Right forelimb (tissue), 1 donor: Measurements from ENCODE around the gene MRPL36.
"Not testable (repeated sequence)": the region's sequence is repeated elsewhere in the genome, so short reads cannot be mapped to it uniquely, and the experiment has no call there.

Experiments
- DNase-seq: peaks from one replicate; pipeline ENCODE4 v3.0.0-alpha.2; 2018

The MRPL36 gene

GRCh38 chr5:1795506-1795905, 4.1 kb downstream of the MRPL36 start:
- no peak for DNase-seq

- no peak for DNase-seq
Observed at GRCh38 chr5:1794901-1795290, 4.7 kb downstream of the MRPL36 start.

GRCh38 chr5:1793966-1794900, 5.4 kb downstream of the MRPL36 start:
- no peak for DNase-seq

- DNase-seq = peak; percentile 66
Observed at GRCh38 chr5:1793301-1793740, 6.3 kb downstream of the MRPL36 start.

- no peak for DNase-seq
Observed at GRCh38 chr5:1792842-1793266, 6.8 kb downstream of the MRPL36 start.

GRCh38 chr5:1791176-1791575, 8.5 kb downstream of the MRPL36 start:
- no peak for DNase-seq

GRCh38 chr5:1789834-1790471, 9.7 kb downstream of the MRPL36 start:
- DNase-seq = no peak

GRCh38 chr5:1789438-1789833, 10.2 kb downstream of the MRPL36 start:
- DNase-seq = not testable (repeated sequence)

GRCh38 chr5:1788828-1789227, 10.8 kb downstream of the MRPL36 start:
- DNase-seq = no peak

GRCh38 chr5:1788200-1788599, 11.4 kb downstream of the MRPL36 start:
- no peak for DNase-seq

- DNase-seq = no peak
Observed at GRCh38 chr5:1787472-1788047, 12.1 kb downstream of the MRPL36 start.

- no peak for DNase-seq
Observed at GRCh38 chr5:1786621-1787471, 12.8 kb downstream of the MRPL36 start.

GRCh38 chr5:1785984-1786383, 13.7 kb downstream of the MRPL36 start:
- DNase-seq = no peak

GRCh38 chr5:1785062-1785461, 14.6 kb downstream of the MRPL36 start:
- DNase-seq = no peak

GRCh38 chr5:1784197-1785050, 15.2 kb downstream of the MRPL36 start:
- no peak for DNase-seq

- DNase-seq = no peak
Observed at GRCh38 chr5:1783216-1783554, 16.5 kb downstream of the MRPL36 start.

GRCh38 chr5:1782385-1783215, 17.0 kb downstream of the MRPL36 start:
- DNase-seq = no peak

GRCh38 chr5:1781726-1782384, 17.8 kb downstream of the MRPL36 start:
- no peak for DNase-seq

- no peak for DNase-seq
Observed at GRCh38 chr5:1781107-1781506, 18.5 kb downstream of the MRPL36 start.

GRCh38 chr5:1780614-1780930, 19.1 kb downstream of the MRPL36 start:
- DNase-seq = no peak
